Hepatic stellate cell (primary cell): ENCODE measurements around the gene SEZ6.
"Not testable (repeated sequence)": the region's sequence is repeated elsewhere in the genome, so short reads cannot be mapped to it uniquely, and the experiment has no call there.

Experiments used
- DNase-seq: peaks from one replicate; pipeline ENCODE4 v3.0.0; 2011; ENCODE audit warnings: low spot score

Gene SEZ6

GRCh38 chr17:28935744-28936460 lies 69.9 kb downstream of the SEZ6 start:
- DNase-seq = no peak

DNA sequence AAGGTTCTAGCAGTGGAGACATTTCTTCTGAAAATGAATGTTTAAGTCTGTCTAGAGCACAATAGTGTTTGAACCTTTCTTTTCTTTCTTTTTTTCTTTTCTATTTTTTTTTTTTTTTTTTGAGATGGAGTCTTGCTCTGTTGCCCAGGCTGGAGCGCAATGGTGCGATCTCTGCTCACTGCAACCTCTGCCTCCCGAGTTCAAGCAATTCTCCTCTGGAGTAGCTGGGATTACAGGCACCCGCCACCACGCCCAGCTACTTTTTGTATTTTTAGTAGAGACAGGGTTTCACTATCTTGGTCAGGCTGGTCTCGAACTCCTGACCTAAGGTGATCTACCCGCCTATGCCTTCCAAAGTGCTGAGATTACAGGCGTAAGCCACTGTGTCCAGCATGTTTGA lies 71.3 kb downstream of the SEZ6 start:
- not testable (repeated sequence) for DNase-seq

GRCh38 chr17:28929787-28930186 lies 76.0 kb downstream of the SEZ6 start:
- DNase-seq = no peak

DNA sequence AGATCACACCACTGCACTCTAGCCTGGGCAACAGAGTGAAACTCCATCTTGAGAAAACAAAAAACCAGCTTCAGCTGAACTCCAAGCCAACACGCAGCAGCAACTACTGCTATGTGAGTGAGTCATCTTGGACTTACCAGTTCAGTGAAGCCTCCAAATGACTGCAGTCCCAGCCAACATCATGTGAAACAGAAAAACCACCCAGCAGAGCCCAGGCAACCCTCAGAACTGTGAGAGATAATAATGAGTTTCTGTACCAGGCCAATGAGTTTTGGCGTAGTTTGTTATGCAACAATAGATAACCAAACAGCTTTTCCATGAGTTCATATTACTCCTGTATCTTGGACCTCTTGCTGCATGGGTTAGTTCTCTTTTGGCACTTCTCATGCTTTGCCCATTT lies 77.8 kb downstream of the SEZ6 start:
- DNase-seq = no peak

DNA sequence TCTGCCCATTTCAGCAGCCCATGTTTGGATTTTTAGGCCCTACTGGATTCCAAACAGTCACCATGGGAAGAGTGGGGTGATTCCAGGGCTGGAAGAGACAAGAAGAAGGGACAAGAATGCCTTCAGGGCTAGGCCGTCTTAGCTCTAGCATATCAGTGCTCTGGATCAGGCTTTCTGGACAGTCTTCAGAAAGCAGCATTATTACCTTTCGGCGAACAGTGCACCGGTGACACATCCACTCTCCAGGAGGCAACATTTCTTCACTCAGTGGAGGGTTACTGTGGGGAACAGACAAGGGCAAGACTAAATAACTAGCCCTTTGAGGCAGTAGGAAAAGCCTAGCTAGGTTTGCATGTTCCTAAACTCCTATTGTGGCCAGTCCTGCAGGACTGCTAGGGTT lies 79.0 kb downstream of the SEZ6 start:
- no peak for DNase-seq

DNA sequence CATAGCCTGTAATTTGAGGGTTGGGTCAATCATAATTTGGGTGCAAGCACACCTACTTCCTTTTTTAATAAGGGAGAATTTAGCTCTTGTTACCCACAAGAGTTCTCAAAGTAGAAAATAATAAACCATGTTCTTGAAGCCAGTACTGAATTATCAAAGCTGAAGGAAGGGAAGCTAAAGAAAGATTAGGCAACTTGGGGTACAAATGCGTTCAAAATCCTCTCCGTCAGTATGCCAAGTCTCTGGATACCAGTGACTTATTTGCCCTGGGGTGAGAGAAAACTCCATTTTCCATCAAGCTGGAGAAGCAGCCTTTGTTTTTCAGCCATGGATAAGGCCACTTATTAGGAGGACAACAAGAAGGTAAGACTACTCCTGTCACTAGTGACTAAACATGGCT lies 79.5 kb downstream of the SEZ6 start:
- no peak for DNase-seq

DNA sequence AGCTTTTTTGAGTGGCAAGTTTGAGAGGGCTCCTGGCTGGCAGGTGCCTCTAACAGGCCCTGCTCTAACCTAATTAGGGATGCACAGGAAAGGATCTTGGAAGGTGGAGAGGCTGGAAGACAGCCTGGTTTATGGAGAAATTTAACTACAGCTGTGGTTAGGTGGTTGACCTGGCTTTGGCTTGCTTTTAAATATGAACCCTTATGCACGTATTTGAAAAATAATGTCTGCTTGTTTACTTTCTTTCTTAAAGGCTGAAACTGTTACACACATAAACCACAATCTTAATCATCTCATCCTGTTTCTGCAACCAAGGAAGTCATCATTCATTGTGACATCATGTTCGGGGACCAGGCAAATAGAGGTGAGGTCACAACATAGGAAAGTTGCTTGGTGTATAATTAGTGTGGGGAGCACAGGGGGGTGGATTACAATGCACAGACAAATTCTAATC lies 79.9 kb downstream of the SEZ6 start:
- peak; percentile 52 for DNase-seq

- no peak for DNase-seq
Measured at GRCh38 chr17:28920201-28920600, 85.6 kb downstream of the SEZ6 start.

DNA sequence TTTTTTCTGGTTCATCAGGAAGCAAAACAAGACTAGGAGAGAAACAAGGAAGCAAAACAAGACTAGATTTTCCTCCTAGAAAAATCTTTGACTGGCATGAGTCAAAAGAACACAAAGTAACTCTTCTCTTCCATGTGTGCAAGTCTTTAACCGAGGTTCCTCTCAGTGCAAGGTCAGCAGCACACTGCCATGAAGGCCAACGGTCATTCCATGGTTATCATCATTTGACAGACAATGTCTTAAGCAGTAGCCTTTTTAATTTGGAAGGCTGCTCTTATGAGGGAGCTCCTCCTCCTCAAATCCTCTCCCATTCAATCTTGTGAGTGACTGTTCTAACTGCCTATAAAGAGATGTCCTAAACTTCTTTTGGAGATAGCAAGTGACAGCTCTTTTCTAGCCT lies 87.5 kb downstream of the SEZ6 start:
- no peak for DNase-seq

DNA sequence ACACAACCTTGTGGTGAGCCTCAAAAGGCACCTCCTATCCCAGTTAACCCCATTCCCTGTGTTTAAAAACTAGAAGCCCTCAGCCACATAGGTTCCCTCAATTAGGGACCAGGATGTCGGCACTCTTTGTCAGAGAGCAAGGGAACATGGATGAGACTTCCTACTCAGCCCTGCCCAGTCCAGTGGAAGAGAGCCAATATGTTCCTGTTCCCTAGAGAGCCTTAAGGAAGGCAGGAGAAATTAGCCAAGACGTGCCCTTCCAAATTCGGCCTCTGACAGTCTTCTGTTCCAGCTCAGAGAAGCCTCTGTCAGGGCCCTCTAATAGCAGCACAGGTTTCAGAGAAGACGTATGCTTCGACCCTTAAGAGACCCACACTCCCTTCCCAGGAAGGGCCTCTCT lies 88.4 kb downstream of the SEZ6 start:
- no peak for DNase-seq

GRCh38 chr17:28917029-28917428 lies 88.8 kb downstream of the SEZ6 start:
- DNase-seq = no peak

DNA sequence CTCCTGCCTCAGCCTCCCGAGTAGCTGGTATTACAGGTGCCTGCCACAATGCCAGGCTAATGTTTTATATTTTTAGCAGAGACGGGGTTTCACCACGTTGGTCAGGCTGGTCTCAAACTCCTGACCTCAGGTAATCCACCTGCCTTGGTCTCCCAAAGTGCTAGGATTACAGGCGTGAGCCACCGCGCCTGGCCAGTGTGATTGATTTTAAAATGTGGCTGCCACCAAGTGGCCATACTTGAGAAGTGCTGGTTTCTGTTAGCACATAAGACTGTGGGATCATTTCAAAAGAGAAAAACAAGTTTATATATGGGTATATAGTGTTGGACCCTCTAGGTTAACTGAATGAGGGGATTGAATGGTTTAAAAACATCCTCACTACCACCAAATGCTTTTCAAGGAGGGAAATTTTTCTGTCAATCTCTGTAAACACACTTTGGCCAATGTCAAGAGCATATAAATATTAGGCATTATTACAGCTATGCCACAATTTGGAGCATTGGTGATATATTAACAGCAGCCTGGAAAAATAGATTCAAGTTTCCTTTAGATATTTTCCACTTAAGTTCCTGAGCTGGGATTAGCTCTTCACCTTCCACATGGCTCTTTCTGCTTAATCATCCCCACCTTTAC lies 89.4 kb downstream of the SEZ6 start:
- DNase-seq = no peak

- no peak for DNase-seq
Measured at GRCh38 chr17:28912938-28913333, 92.9 kb downstream of the SEZ6 start.

- DNase-seq = no peak
Measured at GRCh38 chr17:28912281-28912937, 93.4 kb downstream of the SEZ6 start.

- DNase-seq = no peak
Measured at GRCh38 chr17:28911411-28912045, 94.3 kb downstream of the SEZ6 start.

GRCh38 chr17:28910534-28910933 lies 95.3 kb downstream of the SEZ6 start:
- DNase-seq = no peak

DNA sequence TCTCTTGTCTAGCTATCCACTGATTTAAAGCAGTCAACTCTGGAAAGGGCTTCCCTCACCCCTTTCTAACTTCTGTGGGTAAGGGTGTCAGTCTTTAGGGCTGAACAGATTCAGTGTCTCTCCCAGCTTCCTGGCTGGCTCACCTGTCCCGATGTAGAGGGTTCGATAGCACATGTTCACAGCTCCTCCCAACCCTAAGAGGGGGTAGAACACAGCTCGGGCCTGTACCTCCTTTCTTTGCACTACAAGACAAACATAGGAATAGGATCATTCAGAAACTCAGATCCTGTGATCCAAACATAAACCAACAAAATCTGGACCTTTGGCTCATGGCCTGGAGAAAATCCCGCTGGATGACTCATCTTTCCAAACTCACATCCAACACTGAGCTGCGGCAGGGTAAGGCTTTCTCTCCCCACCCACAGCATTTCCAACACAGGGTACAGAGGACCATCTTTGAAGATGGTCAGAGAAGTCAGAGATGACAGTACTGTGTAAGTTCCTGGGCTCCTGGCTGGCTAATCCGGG lies 97.1 kb downstream of the SEZ6 start:
- DNase-seq = peak; percentile 74

DNA sequence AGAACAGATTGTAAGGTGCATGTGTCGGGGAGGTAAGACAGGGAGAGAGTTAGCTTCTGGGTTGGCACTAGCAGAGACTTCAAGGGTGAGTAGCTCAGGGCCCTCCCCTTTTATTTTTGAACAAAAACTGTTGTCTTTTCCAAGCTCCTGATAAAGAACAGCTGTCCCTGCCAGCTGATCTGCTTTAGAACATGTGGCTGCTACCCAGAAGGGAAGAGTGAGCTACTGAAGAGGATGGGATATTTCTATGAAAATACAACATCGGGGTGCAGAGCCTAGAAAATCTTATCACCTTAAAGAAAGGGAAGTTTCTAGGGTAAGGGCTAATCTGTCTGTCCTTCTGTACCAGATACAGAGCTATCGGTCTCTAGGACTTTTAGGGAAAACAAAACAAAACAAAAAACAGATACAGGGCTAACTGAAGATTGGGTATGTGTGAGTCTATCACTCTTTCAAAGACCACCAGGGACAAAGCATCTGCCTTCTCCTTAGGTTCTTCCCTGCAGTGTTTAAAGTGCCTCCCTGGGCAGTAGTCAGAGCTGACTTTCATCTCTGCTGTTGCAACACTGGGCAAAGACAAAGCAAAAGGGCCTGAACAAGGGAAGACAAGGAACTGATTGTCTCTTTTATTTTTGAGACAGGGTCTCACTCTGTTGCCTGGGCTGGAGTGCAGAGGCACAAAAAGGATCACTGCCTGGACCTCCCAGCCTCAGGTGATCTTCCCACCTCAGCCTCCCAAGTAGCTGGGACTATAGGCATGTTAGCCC lies 97.9 kb downstream of the SEZ6 start:
- DNase-seq = no peak

DNA sequence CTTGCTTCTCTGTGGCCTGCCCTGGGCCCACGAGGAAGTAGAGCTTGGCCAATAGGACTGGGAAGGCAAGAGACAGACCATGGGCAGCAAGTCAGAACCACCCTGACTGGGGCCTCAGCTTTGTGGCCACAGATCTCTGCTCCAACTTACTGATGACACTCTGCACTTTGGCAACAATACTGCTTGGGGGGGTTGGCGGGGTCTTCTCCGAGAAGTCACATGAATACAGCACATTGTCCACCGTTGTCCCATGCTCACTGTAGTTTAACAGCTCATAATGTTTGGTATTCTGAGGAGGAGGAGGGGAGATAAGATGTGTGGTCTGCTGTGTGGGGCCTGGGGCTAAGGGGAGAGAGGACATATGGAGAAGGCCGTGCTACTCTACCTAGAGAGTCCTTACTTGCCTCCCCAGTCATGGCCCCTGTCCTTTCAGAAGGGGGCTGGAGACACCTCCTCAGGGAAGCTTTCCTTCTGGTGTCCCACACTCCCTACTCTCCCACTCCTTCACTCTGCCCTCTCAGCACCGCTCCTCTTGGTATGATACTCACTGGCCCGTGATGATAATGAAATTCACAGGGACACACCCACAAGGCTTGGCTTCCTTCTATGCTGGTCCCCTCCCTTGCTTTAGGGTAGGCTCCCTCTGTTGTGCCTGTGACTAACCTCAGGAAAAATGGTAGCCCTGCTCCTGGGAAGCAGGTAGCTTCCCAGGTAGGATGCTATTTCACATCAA lies 99.0 kb downstream of the SEZ6 start:
- DNase-seq = no peak

- DNase-seq = no peak
Measured at GRCh38 chr17:28906276-28906675, 99.6 kb downstream of the SEZ6 start.
